Measurements from ENCODE around the gene MTERF1.

The MTERF1 gene

DNA sequence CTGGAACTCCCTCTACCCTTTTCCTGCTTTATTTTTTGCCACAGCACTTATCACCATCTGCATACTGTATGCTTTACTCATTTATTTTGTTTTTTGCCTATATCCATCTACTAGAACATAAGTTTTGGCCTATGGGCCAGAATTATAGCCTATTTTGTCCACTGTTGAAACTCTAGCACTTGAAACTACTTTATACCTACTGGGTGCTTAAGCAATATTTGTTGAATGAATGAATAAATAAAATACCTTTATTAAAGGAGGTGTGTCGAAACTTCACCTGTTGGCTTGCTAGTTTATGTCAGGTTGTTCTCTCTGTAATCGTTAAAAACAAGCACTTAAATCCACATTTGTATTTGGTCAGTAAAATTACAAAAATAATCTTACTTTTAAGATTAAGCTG lies 53.3 kb downstream of the MTERF1 start:
- no peak for DNase-seq

DNA sequence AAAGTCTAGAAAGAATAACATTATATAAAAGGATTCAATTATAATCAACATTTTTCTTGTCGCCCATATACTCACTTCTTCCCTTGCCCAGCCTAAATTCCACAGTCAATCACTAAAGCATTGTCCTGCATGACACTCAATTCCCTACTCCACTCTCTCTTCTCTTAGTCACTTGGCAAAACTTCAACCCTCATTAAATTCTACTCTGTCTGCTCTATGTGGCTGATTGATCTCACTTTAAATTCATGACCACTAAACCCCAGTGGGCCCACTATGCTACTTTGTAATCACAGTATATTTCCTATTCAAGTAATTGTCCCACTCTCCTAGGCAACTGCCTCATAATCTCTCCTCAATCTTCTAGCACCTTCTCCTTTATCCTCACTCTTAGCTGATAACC lies 54.1 kb downstream of the MTERF1 start:
- no peak for DNase-seq

DNA sequence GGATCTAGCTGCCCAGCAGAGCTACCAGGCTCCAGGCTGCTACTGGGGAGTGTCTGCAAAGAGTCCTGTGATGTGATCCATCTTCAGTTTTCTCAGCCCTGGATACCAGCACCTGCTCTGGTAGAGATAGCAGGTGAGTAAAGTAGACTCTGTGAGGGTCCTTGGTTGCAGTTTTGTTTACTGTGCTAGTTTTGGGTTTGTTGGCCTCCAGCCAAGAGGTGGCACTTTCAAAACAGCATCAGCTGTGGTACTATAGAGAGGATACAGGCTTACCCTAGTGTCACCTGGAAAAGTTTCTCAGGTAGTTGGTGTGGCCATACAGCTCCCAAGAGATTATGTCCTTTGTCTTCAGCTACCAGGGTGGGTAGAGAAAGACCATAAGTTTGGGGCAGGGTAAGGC lies 56.3 kb downstream of the MTERF1 start:
- DNase-seq = no peak
